Upper lobe of right lung (tissue), 1 donor: ENCODE measurements around the gene NAV3. TPM values are rescaled to one million over a fixed set of nuclear protein-coding genes. Genes with fewer than 3 reads are reported as not detected.

ENCODE experiments used
- ATAC-seq: fragments of 200-7000 bp; cut with Tn5 transposase; one replicate; pipeline ENCODE4 v1.9.1; 2020; ENCODE audit warnings: mild to moderate bottlenecking, moderate library complexity
- DNase-seq: peaks from one replicate; pipeline ENCODE4 v3.0.0-alpha.2; 2020
- H3K27ac ChIP-seq: fragments of 200-600 bp; one replicate; pipeline ENCODE4 v1.8.0; 2022
- H3K27me3 ChIP-seq: fragments of 200-600 bp; one replicate; pipeline ENCODE4 v1.8.0; 2022; ENCODE audit warnings: mild to moderate bottlenecking
- H3K36me3 ChIP-seq: fragments of 200-600 bp; one replicate; pipeline ENCODE4 v1.8.0; 2022
- H3K4me1 ChIP-seq: fragments of 200-600 bp; one replicate; pipeline ENCODE4 v1.8.0; 2022
- H3K4me3 ChIP-seq: fragments of 200-600 bp; one replicate; pipeline ENCODE4 v1.8.0; 2022; ENCODE audit warnings: mild to moderate bottlenecking
- H3K9me3 ChIP-seq: fragments of 200-600 bp; one replicate; pipeline ENCODE4 v1.8.0; 2022
- CTCF ChIP-seq: fragments of 200-600 bp; IDR thresholded peaks from one replicate; pipeline ENCODE4 v1.8.0; 2022; ENCODE audit warnings: antibody characterized with exemption
- intact Hi-C: fragments of 100-400 bp; cut with DNase I; formaldehyde crosslinking; loops from one replicate; pipeline ENCODE4 v1.11.0; 2022
- total RNA-seq: library from RNA; stranded (reverse); fragmentation: NEBNext Ultra II Directional; extraction: Animal tissue kit (Norgen Biotek cat#: 25700); gene quantifications from one replicate; pipeline ENCODE4 v1.2.1, GENCODE V29; 2021
- donor health status: DM: no; HTN: yes; CAD: no; lungs with severe emphysema.

The NAV3 gene
- total RNA-seq, 1 donor from 2014 or later = 17.8 TPM

- no peak overlapping the region for H3K4me3 ChIP-seq
- no peaks in the 10 kb centered on the region for H3K36me3 ChIP-seq
- no peaks in the 10 kb centered on the region for H3K9me3 ChIP-seq
- intact Hi-C loops = no loop called here
- H3K27ac ChIP-seq = no peak overlapping the region
- no peak for TF ChIP-seq CTCF
- ATAC-seq = no peak
- no peak for DNase-seq
- H3K4me1 ChIP-seq = no peaks in the 10 kb centered on the region
- H3K27me3 ChIP-seq = no peaks in the 10 kb centered on the region
Measured at GRCh38 chr12:78189656-78190055, 359.0 kb downstream of the NAV3 start.

- Histone ChIP-seq H3K9me3 (no peaks in the 10 kb centered on the region), H3K27me3 (no peaks in the 10 kb centered on the region), H3K27ac (no peak overlapping the region), H3K4me3 (no peak overlapping the region), H3K36me3 (no peaks in the 10 kb centered on the region), H3K4me1 (no peaks in the 10 kb centered on the region)
- intact Hi-C loops = no loop called here
- ATAC-seq = no peak
- DNase-seq = no peak
- no peak for TF ChIP-seq CTCF
Measured at GRCh38 chr12:78191611-78192010, 360.9 kb downstream of the NAV3 start.

- Histone ChIP-seq H3K27me3 (no peaks in the 10 kb centered on the region), H3K27ac (no peak overlapping the region), H3K4me1 (no peaks in the 10 kb centered on the region), H3K4me3 (no peak overlapping the region), H3K9me3 (no peaks in the 10 kb centered on the region), H3K36me3 (no peaks in the 10 kb centered on the region)
- intact Hi-C loops = no loop called here
- no peak for DNase-seq
- TF ChIP-seq CTCF = no peak
- ATAC-seq = no peak
Measured at GRCh38 chr12:78192979-78193378, 362.3 kb downstream of the NAV3 start.

- intact Hi-C loops = no loop called here
Measured at GRCh38 chr12:78194448-78194847, 363.8 kb downstream of the NAV3 start.

GRCh38 chr12:78198896-78199295 lies 368.2 kb downstream of the NAV3 start:
- no peak overlapping the region for H3K4me3 ChIP-seq
- no peak for TF ChIP-seq CTCF
- no peaks in the 10 kb centered on the region for H3K27me3 ChIP-seq
- ATAC-seq (no peak), DNase-seq (no peak)
- no peaks in the 10 kb centered on the region for H3K4me1 ChIP-seq
- intact Hi-C loops = no loop called here
- H3K27ac ChIP-seq = no peak overlapping the region
- H3K9me3 ChIP-seq = no peaks in the 10 kb centered on the region
- H3K36me3 ChIP-seq = no peaks in the 10 kb centered on the region

More at GRCh38 chr12:78194448-78194847, 363.8 kb downstream of the NAV3 start:
- no peak for DNase-seq
- H3K27me3 ChIP-seq = no peaks in the 10 kb centered on the region
- H3K4me1 ChIP-seq = no peaks in the 10 kb centered on the region
- no peaks in the 10 kb centered on the region for H3K9me3 ChIP-seq
- no peak overlapping the region for H3K27ac ChIP-seq
- H3K36me3 ChIP-seq = no peaks in the 10 kb centered on the region
- no peak overlapping the region for H3K4me3 ChIP-seq
- no peak for TF ChIP-seq CTCF
- ATAC-seq = no peak

GRCh38 chr12:78199926-78200325 lies 369.2 kb downstream of the NAV3 start:
- DNase-seq (no peak), ATAC-seq (no peak)
- intact Hi-C loops = no loop called here
- Histone ChIP-seq H3K4me1 (no peaks in the 10 kb centered on the region), H3K27me3 (no peaks in the 10 kb centered on the region), H3K9me3 (no peaks in the 10 kb centered on the region), H3K27ac (no peak overlapping the region), H3K36me3 (no peaks in the 10 kb centered on the region), H3K4me3 (no peak overlapping the region)
- TF ChIP-seq CTCF = no peak
